NCI-H128 (cell line): Measurements from ENCODE around the gene TRIL.

Source experiments
- DNase-seq: peaks from one replicate; lab custom pipeline; 2025; ENCODE audit not compliant: unreplicated experiment; lab: John Stamatoyannopoulos, UW

TRIL gene, protein sequence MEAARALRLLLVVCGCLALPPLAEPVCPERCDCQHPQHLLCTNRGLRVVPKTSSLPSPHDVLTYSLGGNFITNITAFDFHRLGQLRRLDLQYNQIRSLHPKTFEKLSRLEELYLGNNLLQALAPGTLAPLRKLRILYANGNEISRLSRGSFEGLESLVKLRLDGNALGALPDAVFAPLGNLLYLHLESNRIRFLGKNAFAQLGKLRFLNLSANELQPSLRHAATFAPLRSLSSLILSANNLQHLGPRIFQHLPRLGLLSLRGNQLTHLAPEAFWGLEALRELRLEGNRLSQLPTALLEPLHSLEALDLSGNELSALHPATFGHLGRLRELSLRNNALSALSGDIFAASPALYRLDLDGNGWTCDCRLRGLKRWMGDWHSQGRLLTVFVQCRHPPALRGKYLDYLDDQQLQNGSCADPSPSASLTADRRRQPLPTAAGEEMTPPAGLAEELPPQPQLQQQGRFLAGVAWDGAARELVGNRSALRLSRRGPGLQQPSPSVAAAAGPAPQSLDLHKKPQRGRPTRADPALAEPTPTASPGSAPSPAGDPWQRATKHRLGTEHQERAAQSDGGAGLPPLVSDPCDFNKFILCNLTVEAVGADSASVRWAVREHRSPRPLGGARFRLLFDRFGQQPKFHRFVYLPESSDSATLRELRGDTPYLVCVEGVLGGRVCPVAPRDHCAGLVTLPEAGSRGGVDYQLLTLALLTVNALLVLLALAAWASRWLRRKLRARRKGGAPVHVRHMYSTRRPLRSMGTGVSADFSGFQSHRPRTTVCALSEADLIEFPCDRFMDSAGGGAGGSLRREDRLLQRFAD

DNA sequence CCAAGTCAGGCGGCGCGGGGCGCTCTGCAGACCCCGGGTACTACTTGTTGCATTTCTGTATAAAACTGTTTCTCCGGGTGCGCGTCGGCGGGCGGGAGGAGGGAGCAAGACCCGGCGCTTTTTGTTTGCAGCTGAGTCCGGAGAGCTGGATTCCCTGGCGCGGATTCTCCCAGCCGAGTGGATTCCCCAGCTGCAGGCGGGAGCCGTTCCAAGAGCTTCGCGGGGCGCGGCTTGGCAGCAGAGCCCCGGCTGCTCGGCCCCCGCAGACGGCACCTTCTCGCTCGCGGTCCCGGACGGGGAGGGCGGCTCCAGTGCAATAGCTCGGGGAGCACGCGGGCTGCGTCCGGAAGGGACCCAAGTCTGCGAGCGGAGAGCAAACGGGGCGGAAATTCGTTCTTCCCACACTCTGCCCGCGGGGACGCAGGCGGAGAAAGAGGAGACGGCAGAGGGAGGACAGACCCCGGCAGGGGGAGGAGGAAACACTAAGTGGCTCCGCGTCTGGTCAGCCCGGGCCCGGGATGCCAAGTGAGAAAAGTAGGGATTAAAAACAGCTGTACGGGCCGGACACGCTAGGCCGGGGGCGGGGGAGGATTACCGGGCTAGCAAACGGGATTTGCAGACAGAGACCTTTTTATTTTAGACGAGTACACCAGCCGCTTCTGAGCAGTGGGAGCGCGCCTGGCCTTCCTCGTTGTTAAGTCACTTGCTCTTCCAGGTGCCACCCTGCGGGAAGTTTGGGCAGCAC, at the start of gene TRIL:
Gene TRIL, minus strand, starts transcription at position 96 of the 745 bp plus-strand sequence. CDS start 284 bp downstream, outside the sequence.
- peak; percentile 12 for DNase-seq

DNA sequence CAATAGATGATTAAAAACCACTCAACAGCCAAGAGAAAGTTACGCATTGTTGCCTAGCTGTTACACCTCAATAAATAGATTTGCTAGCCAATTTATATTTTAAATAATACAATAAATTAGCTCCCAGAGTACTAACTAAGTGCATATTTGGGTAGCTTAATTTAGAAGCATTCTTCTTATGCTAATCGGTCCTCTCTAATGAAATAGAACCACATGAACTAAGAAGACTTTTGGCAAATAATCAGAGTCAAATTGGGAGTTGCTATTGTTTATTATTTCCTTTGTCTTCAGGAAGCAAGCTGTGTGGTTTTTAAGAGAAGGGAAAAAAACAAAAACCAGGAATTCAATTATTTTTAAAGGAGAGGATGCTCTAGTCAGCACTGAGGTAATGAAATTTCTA, 49.0 kb upstream of the TRIL start:
- no peak for DNase-seq

DNA sequence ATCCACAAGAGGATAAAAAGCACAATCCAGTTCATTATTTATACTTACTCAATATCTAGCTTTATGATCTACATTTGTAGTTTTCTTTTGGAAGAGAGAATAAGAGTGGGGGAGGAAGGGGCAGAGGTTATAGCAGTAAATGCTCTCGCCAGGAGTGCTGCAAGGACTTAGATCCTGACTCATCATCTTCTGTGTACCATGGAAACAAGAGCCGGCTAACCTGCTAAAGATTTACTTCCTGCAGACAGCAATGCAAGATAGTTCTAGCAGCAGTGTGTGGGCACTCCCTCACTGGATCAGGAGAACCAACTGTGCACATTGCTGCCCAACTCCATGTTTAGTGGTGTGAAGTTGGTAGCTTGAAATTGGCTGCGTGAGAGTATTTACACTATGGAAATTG, 47.7 kb upstream of the TRIL start:
- DNase-seq: no peak

DNA sequence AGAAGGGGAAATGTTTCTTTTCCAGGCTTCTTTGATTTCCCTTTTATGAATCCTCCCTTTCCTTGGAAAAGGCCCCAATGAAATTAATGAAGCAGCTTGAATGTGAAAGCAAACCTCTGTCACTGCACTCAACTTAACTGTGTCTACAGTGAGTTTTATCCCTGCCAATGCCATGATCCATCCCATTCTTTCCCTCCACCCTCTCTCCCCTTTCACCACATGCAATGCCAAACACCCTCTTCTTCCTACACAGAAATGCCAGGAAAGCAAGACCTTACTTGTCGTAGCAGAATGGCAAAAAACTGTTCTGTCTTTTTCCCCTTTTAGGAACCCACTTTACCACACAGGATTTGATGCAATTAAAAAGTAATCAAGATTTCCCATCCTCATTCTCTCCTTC, 47.3 kb upstream of the TRIL start:
- DNase-seq: no peak

DNA sequence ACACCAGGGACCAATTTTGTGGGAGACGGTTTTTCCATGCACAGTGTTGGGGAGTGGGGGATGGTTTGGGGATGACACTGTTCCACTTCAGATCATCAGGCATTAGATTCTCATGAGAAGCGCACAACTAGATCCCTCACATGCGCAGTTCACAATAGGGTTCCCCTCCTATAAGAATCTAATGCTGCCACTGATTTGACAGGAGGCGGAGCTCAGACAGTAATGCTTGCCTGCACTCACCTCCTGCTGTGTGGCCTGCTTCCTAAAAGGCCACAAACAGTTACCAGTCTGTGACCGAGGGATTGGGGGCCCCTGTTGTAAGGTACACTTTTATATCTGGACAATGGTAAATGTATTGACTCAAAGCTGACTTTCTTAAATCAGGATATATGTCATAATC, 45.6 kb upstream of the TRIL start:
- DNase-seq: no peak

DNA sequence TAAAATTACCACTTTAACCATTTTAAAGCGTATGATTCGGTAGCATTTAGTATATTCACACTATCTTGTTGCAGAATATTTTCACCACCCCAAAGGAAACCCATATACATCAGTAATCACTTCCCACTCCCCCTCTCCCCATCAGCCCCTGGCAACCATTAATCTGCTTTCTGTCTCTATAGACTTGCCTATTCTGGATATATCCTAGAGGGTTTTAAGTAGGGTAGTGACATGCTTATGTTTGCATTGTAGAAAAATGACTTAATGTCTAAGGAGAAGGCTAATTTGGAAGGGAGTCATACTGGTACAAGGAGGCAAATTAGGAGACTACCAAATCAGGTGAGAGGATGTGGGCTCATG, 42.6 kb upstream of the TRIL start:
- no peak for DNase-seq

DNA sequence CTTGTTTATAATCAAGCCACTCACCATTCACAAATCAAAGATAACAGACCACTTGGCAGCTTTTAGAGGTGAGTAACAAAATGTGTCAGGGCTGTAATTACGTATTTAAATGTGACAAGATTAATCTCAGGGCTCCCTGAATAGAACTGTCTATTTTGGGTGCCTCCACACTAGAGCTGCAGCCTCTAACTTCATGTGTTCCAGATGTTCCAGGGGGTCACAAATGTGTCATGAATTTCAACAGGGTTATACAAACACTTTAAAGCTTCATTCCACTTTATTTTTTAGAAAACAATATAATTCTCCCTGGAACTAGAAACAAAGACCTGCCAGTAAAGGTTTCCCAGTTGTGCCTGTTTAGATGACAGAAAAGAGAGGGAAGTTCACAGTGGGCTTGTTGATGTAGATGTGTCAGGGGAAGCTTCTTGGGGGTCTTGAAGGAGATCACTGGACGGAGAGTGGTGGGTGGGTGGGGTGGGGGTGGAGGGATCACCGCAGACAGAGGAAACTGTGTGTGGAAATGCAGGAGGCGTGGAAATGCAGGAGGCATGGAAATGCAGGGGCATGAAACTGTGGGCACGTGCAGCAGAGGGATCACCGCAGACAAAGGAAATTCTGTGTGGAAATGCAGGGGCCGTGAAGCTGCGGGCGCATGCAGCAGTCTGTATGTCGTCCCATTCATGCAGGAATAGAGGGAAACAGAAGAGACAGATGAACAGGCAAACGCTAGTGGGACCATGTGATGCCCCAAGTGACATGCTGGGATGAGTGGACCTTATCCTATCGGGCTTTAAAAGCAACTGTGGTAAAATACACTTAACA, 42.0 kb upstream of the TRIL start:
- DNase-seq: no peak

DNA sequence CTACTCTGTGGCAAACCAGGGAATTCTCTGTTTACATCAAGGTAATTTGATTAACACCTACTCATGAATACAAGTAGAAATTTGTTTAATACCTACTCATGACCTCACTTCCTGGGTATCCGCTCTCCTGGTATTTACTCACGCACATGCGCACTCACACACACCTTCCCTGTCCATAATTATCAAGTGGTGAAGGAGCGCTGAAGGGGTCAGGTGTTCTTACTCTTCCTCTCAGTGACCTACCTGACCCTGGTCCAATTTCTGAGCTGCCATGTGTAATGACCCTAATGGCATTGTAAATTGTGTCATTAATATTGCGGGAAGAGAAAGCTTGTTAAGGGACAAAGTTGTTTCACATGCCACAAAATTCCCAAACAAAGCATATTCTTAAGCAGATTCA, 41.3 kb upstream of the TRIL start:
- no peak for DNase-seq

DNA sequence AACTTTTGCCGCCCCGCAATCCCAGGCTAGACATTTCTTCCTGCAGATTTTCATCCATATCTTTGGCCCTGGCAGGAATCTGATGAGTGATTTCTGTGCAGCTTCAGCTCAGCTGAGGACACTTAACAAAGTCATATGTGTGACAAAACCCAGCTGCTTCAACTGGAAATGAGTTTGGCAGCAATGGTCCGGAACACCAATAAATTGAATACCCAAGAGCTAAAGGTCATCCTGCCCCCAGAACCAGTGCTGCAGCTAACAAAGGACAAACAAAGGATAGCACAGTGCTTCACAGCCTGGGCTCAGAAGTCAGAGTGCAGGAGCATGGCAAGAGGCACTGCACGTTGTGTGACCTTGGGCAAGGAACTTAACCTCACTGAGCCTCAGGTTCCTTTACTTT, 40.0 kb upstream of the TRIL start:
- no peak for DNase-seq

DNA sequence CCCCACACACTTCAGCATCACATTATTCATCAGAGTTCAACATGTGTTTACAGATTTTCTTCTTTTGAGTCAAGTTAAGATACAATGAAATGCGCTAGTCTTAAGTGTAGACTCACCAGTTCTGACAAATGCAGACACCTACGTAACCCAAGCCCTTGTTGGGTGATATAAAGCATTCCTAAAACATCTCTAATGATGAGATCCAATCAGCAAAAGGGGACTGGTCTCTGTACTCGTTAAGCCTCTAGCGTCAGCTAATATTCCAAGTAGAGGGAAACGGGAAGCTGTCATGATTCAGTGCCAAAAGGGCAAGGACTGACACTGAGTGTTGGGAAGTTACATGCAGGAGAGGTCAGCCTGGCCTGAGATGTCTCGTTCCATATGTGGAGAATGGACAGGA, 38.7 kb upstream of the TRIL start:
- no peak for DNase-seq

DNA sequence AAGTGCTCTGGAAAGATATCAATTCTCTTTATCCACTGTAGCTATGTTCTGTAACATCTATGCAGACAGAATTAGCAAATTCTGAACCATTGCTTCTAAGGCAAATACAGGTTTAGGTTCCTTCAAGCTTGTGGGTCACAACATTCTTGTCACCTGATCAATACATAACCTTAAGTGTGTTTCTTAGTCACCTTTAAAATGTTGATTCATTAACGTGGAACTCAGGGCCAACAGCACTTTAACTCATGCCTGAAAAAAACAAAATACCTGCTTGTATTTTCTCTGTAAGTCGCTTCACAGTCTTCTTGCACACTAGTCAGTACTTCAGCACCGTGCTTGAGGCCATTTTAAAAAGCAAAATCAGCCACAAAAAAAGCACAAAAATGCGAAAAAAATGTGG, 35.2 kb upstream of the TRIL start:
- DNase-seq: no peak

DNA sequence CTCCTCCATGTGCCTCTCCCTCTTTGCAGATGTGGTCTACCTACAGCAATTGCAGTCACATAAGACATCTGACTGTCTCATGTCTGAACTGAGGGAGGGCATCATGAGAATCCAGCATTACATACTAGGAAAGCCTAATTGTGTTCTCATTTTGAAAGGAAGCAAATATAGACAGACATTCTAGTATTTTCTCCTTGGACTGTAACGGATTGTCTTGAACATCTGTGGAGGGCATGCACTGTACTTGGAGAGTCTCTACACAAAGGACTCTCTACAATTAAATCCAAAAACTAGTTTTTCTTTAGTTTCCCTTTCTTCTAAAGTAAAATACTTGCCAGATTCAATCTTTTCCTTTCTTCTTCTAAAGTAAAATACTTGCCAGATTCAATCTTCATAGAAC, 34.7 kb upstream of the TRIL start:
- no peak for DNase-seq

DNA sequence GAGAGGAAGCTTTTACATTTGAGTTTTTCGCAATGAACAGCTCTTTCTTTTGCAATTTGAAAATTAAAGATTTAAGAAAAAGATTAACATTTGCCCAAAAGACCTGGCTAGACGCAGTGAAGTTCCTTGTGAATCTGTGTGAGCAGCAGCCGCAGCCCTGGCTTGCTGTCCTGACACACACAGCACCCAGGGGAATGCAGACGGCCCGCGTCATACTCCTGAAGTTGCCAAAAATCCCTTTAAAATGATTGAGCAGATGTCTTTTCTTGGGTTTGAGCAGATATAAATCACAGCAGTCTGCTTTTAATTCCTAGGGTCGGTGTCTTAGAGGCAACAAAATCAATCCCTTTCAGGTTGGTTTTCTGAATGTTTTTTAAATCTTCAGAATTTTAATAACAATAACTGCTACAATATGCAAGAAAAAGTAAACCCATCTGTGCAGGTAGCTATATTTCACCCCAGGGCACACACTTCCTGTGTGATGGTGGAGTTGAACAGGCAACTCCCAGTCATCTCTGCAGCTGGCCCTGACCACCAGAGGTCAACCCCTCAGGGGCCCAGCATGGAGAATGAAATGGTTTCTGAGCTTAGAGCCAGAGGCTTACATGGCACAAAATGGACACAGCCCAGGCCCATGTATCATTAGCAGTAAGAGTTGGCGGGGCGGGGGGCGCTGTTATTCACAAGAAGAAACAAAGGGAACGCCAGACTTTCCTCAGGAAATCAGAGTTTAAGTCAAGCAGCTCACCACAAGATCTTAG, 32.2 kb upstream of the TRIL start:
- DNase-seq: no peak

DNA sequence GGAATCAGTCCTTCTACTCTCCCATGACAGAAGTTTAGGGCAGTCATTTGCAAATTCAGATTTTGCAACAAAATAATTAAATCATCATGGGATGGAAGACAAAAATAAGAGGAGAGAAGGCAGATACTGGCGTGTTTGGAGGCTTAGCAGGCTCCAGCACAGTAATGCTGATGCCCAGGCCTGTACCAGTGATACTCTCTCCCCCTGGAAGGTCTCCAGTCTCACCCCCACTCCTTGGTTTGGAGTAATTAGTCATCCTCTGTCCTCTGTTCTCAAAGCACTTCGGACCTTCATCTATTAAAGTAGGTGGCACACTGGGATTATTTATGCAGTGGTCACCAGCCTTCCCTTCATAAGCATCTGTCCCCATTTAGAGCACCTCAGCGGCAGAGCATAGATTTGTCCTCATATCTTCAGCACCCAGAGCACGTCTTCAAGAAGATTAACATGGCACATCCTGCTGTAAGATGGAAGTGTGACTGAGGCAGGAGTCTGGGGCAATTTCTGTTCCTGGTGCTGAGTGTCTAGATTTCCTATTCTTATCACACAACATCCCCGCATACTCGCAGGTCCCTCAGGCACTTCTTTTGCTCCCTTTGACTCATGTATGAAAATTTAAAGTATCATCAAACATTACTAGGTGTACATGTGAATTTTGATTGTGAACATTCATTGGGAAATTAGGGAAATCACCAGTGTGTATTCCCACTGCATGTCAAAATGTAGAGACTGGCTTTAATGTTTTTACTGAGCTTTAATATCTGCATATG, 31.3 kb upstream of the TRIL start:
- no peak for DNase-seq

DNA sequence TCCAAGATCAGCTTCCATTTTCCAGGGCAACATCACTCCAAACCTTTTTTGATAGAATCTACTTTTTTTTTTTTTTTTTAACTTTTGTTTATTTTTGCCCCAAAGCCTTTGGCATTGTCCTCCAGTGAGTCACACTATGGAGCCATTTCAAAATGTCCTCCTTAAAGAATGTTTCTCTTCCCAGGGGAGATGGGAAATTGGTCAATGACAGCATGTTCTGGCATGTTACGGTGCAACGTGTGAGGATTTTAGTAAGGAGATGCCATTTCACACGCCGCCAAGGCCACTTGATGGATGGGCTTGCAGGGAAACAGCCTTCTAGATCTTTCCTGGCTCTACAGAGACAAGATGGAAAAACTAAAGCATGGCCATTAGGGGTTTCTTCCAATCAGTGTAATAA, 30.7 kb upstream of the TRIL start:
- DNase-seq: no peak

DNA sequence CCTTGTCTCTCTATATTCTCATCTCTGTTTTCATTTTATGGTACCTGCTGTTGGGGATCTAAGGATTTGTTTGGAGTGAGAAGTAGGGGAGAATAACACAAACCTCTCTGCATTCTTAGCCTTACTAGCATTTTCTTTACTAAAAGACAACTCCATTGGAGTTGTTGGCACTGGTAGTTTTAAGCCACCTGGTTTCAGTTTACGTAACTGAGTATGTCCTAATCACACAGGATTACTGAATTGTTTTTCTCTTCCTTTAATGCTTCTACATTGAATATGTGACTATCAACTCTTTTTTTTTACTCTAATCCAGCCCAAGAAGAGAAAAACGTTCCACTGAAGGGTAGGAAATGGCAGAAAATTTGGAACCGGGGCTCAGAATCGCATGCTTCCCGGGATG, 30.0 kb upstream of the TRIL start:
- DNase-seq: no peak

DNA sequence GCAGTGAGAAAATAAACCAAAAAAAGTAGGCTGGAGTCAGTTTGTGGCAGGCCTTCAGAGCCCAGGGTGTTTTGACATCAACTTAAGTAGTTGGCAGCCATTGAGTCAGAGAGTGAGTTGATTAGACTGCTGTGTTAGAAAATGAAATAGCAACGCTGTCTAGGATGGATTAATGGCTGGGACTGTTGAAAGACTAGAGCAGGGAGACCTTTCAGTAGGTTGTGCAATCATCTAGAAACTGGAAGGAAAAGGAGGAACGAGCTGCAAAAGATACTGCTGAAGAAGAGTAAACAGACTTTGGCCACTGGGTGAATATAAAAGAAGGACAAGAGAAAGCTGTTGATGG, 28.6 kb upstream of the TRIL start:
- DNase-seq: no peak

DNA sequence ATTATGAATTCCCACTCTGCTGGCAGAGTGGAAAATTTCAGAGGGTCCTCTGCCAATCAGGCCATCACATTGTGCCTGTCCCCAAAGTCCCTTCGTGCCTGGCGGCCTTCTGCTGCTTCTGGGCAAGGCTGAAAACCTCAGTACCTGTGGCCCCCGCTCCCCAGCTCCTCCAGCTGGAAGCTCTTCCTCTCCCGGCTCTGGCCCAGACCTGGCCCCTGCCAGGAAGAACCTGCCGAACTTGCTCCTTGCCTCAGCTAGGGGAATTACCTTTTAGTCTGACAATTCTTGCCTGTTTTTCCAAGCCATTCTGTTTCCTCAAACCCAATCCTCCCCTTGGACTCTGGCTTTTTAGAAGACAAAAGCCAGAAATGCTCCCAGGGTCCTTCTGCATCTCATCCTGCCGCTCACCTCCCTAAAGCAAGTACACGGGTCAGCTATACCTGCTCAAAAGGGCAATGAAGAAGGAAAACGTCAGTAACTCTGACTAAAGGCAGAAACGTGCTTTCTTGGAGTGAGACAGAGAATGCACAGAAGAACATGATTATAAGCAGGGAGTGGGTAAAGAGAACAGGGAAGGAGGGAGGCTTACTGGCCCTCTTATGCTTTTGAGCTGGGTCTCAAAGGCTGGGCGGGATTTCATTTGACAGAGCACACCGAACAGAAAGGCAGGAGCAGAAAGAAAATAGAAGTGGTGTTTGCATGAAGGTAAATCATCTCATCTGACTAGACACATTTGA, 28.1 kb upstream of the TRIL start:
- no peak for DNase-seq

DNA sequence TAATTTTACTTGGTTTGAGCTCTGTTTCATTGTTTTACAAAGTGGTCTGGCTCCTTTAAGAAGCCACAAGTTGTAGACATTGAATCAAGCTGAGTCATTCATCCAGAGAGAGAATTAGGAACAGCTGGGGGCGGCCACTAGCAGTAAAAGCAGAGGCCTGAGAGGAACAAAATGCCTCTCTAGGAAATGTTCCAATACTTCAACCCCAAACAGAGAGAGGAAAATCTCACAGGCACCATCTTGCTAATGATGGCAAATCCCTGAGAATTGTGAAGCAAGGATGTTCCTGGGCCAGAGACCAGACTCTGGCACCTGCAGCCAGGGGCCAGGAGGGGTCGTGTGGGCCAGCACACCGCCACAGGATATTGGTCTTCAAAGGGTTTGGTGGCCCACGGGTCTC, 26.5 kb upstream of the TRIL start:
- DNase-seq: no peak
